Stimulated activated CD4-positive, alpha-beta T cell treated with anti-CD3 and anti-CD28 coated beads, Interleukin-12 subunit alpha, Interleukin-12 subunit beta, amount 100 ng/mL, for 24 hours (primary cell): ENCODE data around the gene MGAT5.

Source experiments
- DNase-seq, 2 experiments: peaks; one replicate each; pipeline ENCODE4 v3.0.0-alpha.2; 2020; ENCODE audit warnings: low read depth in 2 of 2

Gene MGAT5, protein sequence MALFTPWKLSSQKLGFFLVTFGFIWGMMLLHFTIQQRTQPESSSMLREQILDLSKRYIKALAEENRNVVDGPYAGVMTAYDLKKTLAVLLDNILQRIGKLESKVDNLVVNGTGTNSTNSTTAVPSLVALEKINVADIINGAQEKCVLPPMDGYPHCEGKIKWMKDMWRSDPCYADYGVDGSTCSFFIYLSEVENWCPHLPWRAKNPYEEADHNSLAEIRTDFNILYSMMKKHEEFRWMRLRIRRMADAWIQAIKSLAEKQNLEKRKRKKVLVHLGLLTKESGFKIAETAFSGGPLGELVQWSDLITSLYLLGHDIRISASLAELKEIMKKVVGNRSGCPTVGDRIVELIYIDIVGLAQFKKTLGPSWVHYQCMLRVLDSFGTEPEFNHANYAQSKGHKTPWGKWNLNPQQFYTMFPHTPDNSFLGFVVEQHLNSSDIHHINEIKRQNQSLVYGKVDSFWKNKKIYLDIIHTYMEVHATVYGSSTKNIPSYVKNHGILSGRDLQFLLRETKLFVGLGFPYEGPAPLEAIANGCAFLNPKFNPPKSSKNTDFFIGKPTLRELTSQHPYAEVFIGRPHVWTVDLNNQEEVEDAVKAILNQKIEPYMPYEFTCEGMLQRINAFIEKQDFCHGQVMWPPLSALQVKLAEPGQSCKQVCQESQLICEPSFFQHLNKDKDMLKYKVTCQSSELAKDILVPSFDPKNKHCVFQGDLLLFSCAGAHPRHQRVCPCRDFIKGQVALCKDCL

GRCh38 chr2:134253804-134254203 is at the start of gene MGAT5:
MGAT5 (plus strand) TSS chr2:134254072; CDS start chr2:134254404, 332 bp downstream.
- DNase-seq: no peak

DNA sequence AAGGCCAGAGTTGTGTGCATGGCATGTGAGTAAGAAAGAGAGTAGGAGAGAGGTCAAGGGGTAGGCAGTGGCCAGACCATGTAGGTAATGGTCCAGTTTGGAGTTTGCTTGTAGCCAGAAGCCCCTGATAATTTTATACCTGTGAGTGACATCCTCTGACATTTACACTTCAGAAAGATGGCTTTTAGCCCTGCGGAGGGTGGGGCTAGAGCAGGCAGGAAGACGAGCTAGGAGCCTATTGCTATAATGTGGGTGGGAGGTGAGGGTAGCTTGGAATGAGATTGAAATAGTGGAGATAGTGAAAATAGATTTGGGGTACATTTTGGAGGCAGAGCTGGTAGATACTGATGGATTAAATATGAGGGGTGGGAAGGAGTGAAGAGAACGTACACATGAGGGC is 48.8 kb upstream of the MGAT5 start:
- DNase-seq: no peak

DNA sequence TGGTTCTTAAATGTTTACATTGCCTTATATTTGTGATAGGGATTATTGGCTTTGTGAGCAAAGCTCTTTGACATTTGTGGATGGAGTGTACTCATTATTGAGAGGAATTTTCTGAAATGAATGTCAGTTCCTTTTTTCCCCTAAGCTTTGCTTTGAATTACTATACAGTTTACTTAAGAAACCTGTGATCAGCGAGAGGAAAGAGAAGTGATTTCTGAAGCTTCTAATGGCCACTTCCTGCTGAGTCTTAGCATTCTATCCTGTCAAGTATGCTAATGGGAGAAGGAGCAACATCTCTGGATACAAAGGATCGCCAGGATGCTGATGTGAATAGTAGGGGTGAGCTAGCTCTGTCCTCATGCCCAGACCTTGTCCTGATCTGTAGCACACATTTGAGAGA is 47.8 kb upstream of the MGAT5 start:
- DNase-seq: no peak

DNA sequence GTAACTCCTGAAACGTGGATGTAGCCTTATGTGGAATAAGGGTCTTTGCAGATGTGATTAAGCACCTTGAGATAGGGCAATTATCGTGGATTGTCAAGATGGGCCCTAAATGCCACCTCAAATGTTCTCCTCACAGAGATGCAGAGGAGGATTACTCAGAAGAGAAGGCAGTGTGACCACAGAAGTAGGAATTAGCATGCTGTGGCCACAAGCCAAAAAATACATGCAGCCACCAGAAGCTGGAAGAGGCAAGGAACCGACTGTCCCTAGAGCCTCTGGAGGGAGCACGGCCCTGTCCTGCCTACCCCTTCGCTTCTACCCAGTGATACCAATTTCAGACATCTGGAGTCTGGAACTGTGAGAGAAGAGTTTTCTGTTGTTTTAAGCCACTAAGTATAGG is 47.3 kb upstream of the MGAT5 start:
- DNase-seq: no peak

GRCh38 chr2:134207589-134208209 is 46.2 kb upstream of the MGAT5 start:
- peak; percentile 28 to 41 for DNase-seq

GRCh38 chr2:134208825-134209224 is 45.0 kb upstream of the MGAT5 start:
- DNase-seq: no peak

- no peak for DNase-seq
Measured at GRCh38 chr2:134212746-134213145, 41.1 kb upstream of the MGAT5 start.

- DNase-seq: no peak
Measured at GRCh38 chr2:134216152-134216829, 37.6 kb upstream of the MGAT5 start.

DNA sequence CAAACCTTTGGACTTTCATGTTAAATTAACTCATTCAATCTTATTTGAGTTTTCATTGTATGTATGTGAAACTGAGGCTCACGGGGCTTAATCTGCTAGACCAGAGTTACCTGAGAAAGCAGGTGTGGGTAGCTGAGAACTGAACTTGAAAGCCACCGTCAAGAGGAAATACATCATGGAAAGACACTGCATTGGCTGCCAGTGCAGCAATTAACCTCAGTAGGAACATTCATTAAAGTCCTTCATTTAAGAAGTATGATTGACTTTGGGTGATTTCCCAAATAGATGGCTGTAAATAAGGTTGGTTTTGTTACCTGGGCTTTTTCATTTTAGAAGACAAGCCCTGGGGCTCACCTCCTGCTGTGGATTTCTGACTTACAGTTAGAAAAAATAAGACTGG is 36.5 kb upstream of the MGAT5 start:
- no peak for DNase-seq

- no peak for DNase-seq
Measured at GRCh38 chr2:134217924-134218323, 35.9 kb upstream of the MGAT5 start.

DNA sequence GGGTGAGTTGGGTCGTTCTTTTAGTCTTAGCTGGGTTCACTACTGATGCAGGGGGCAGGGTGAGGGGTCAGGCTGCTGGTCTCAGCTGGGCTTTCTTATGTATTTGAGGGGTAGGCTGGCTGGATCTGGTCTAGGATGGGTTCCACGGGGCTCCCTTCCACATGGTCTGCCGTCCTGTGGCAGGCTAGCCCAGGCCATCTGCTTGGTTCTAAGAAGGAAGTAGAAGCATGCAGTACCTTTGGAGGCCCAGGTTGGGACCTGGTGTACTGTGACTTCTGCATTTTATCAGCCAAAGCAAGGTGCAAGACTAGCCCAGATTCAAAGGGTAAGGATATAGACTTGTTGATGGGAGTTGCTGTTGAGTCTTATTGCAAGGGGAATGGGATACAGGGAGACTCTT is 35.5 kb upstream of the MGAT5 start:
- DNase-seq: no peak

DNA sequence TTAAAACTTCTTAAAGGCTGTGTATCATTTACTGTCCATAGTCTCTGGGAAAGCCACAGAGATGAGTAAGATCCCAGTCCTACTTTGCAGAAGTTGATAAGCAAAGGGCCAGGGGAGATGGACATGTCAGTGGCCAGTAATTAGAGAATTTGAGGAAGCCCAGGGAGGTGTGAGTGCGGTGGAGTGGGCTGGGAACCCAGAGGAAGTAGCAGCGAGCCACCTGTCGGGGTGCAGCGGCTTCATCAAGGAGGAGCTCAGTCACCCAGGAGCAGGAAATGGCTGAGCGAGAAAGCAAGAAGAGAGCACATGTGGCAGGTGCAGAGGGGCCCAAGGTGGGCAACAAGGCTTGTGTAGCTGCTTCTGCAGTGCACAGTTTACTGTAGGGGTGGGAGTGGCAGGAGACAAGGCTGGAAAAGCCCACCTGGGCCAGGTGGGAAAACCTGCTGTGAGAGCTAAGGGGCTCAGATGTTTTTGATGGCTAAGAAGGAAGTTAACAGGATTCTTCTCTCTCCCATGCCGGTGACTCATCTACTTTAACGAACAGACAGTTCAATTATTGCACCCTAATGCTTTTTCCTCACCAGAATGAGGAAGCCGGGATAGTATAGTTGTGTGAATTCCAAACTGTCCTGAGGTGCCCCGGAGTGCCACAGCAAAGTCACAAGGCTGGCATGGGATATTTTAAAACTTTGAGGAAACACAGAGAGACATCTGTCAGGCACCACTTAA is 34.8 kb upstream of the MGAT5 start:
- DNase-seq: no peak

DNA sequence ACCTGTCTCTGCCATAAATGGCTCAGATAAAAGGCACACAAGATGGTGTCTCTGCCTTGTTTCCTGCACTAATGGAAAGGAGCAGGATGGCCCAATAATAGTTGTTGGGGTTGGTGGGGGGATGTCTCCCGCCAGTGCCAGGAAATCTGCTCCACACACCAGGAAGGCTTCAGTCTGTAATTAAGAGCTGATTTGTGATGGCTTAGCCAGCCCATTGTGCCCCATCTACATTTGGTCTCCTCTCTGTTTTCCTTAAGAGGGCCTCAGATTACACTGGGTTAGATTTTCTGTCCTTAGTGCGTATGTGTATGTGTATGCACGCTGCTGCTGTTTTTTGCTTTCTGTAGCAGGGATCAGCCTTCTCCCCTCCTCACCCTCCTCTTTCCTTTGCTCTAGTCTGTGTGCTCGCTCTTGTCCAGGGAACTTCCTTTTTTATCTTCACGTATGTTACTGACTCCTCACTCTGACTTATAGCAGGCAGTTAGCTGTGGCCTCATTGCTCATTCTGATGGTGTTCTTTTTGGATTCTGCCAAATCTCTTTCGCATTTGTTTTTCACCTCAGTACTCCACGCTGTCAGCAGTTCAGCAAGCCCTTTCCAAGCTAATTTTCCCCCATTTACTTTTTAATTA is 33.4 kb upstream of the MGAT5 start:
- no peak for DNase-seq

GRCh38 chr2:134224005-134224404 is 29.9 kb upstream of the MGAT5 start:
- DNase-seq: no peak

- no peak for DNase-seq
Measured at GRCh38 chr2:134225173-134225572, 28.7 kb upstream of the MGAT5 start.

DNA sequence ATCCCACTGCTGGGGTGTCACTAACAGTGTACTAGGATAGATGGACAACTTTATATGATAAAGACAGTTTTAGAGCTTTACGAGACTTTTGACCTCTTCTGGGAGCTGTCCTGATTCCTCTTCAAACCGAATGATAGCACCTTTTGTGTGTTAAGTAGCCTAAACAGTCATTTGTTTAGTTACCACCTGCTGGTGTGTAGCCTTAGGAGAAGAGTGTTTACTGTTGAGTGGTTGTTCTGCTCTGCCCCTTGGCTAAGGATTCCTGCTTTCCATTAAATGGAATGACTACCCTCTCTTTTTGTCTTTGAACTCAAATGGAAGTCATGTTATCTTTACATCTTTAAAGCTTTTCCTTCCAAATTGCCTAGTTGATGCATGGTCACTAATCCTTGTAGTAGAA is 28.0 kb upstream of the MGAT5 start:
- DNase-seq: no peak

GRCh38 chr2:134226601-134227000 is 27.3 kb upstream of the MGAT5 start:
- no peak for DNase-seq

- DNase-seq: no peak
Measured at GRCh38 chr2:134227666-134228065, 26.2 kb upstream of the MGAT5 start.

DNA sequence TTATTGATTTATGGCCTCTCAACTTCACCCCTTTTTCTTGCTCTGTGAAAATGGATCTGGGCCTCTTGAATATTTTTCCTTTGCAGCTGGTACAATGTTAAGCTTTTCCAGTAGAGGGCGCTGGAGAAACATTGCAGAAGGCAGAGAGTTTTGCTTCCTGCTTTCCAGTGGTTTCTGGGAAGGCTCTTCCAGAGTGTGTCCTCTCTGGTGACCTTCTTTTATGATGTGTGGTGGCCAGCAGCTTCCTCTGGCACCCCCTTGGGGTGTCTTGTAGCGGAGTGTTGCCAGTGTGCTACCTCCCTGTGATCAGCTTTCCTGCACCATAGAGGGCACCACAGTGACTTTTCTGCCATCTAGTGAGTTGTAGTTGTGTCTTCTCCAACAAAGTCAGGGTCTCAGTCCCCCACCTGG is 25.4 kb upstream of the MGAT5 start:
- DNase-seq: no peak

GRCh38 chr2:134229540-134229939 is 24.3 kb upstream of the MGAT5 start:
- no peak for DNase-seq

DNA sequence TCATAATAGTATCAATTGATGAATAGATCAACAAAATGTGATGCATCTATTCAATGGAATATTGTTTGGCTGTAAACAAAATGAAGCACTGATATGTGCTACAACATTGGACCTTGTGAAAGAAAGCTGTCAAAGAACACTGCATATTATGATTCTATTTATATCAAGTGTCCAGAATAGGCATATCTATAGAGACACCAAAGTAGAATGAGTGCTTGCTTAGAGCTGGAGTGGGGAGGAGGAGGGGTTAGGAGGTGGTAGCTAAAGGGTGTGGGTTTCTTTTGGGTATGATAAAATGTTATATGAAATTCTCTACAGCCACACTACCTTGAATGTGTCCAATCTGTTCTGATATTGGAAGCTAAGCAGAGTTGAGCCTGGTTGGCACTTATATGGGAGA is 23.0 kb upstream of the MGAT5 start:
- DNase-seq: no peak
